K562 (cell line): ENCODE results near the gene XPR1. TPM values are rescaled to one million over a fixed set of nuclear protein-coding genes. Genes with fewer than 3 reads are reported as not detected.

Source experiments
- ATAC-seq: fragments of 200-7000 bp; cut with Tn5 transposase; 3 replicates; pipeline ENCODE4 v1.9.1; 2020; ENCODE audit warnings: moderate library complexity
- BruUV-seq: library from RNA; stranded (reverse); fragments of 400-500 nt; replicated peaks from 2 replicates; lab custom pipeline; 2021; lab: Mats Ljungman, UMichigan
- CTCF ChIA-PET: fragments of 300-600 bp; formaldehyde crosslinking; extraction: SDS; loops from one replicate; lab custom pipeline; 2021; ENCODE audit warnings: low intra/inter-chr PET ratio; lab: Yijun Ruan, JAX
- POLR2A ChIA-PET: fragments of 300-600, 350-650 bp; sonication (Branson Sonifier 250); formaldehyde crosslinking; extraction: SDS; loops from one replicate; lab custom pipeline; 2021; ENCODE audit warnings: antibody characterized with exemption, inconsistent platforms; lab: Yijun Ruan, JAX
- DNase-seq, 4 experiments: peaks; one replicate each; pipeline versions ENCODE4 v3.0.0 to v3.0.0-alpha.2; 2011 to 2018; ENCODE audit warnings: low spot score in 3 of 4, mixed read lengths in 3 of 4; ENCODE audit errors: extremely low read depth in 1 of 4
- FAIRE-seq: peaks from 2 replicates; lab custom pipeline; 2011; peaks lifted over from hg19 to GRCh38; lab: Jason Lieb, UNC
- H2AFZ ChIP-seq: 2 replicates; pipeline ENCODE4 v1.6.0; 2011; ENCODE audit warnings: low read depth, low read length, control low read depth, inconsistent platforms
- H3K27ac ChIP-seq: fragments of 200-600 bp; 3 replicates; pipeline ENCODE4 v1.8.0; 2011; ENCODE audit warnings: low read depth, mild to moderate bottlenecking, control low read depth, inconsistent platforms, low read length, moderate library complexity, mixed read lengths; ENCODE audit errors: extremely low read depth
- H3K27me3 ChIP-seq, 2 experiments: fragments of 300-600 bp in 1 of 2; 2 replicates in 1 of 2; 3 replicates in 1 of 2; pipeline versions ENCODE4 v1.6.0 to v1.8.0; 2011; ENCODE audit warnings: inconsistent platforms in 2 of 2, low read length in 2 of 2, mild to moderate bottlenecking in 1 of 2, mixed read lengths in 1 of 2, moderate library complexity in 1 of 2; ENCODE audit not compliant: control insufficient read depth in 2 of 2, insufficient read depth in 2 of 2
- H3K36me3 ChIP-seq: fragments of 300-600 bp; 3 replicates; pipeline ENCODE4 v1.8.0; 2011; ENCODE audit warnings: mild to moderate bottlenecking, low read length, inconsistent platforms; ENCODE audit not compliant: control insufficient read depth, insufficient read depth
- H3K4me1 ChIP-seq, 2 experiments: fragments of 200-600 bp in 1 of 2; replicated peaks in 1 of 2; 2 replicates in 1 of 2; 3 replicates in 1 of 2; pipeline versions ENCODE4 v1.5.1 to v1.8.0; 2011; ENCODE audit warnings: inconsistent platforms in 2 of 2, low read length in 2 of 2, mild to moderate bottlenecking in 1 of 2, mixed read lengths in 1 of 2, moderate library complexity in 1 of 2; ENCODE audit not compliant: control insufficient read depth in 2 of 2, insufficient read depth in 2 of 2
- H3K4me2 ChIP-seq: 2 replicates; pipeline ENCODE4 v1.6.1; 2011; ENCODE audit warnings: low read length, control low read depth, inconsistent platforms, mixed read lengths; ENCODE audit not compliant: insufficient read depth
- H3K4me3 ChIP-seq: fragments of 200-600 bp; sonication (generic), shearing (Covaris generic); 2 replicates; pipeline ENCODE4 v1.5.1; 2016; ENCODE audit warnings: control low read depth, inconsistent platforms
- H3K79me2 ChIP-seq: fragments of 200-600 bp; 3 replicates; pipeline ENCODE4 v1.8.0; 2011; ENCODE audit warnings: low read length, inconsistent platforms; ENCODE audit not compliant: control insufficient read depth, insufficient read depth
- H3K9ac ChIP-seq, 2 experiments: 2 replicates each; pipeline versions ENCODE4 v1.6.0 to v1.6.1; 2011; ENCODE audit warnings: low read depth in 2 of 2, low read length in 2 of 2, control low read depth in 1 of 2, inconsistent platforms in 1 of 2, mild to moderate bottlenecking in 1 of 2, mixed read lengths in 1 of 2; ENCODE audit not compliant: insufficient read depth in 1 of 2
- H3K9me1 ChIP-seq: one replicate; pipeline ENCODE4 v1.6.0; 2011; ENCODE audit warnings: inconsistent platforms, mild to moderate bottlenecking, low read length, moderate library complexity; ENCODE audit not compliant: control insufficient read depth, insufficient read depth
- H3K9me3 ChIP-seq: replicated peaks from 2 replicates; pipeline ENCODE4 v1.5.1; 2011; ENCODE audit warnings: low read depth, low read length, inconsistent platforms; ENCODE audit not compliant: control insufficient read depth, insufficient read depth
- H4K20me1 ChIP-seq: replicated peaks from 2 replicates; pipeline ENCODE4 v1.6.1; 2011; ENCODE audit warnings: low read length, inconsistent platforms, mixed read lengths; ENCODE audit not compliant: control insufficient read depth, insufficient read depth
- KDM4B ChIP-seq, 2 experiments: fragments of 450-650 bp in 1 of 2; sonication (generic) in 1 of 2; IDR thresholded peaks; 2 replicates each; pipeline ENCODE4 v1.6.1; 2016 to 2017; ENCODE audit warnings: borderline replicate concordance in 2 of 2, antibody characterized with exemption in 1 of 2, low read depth in 1 of 2, mild to moderate bottlenecking in 1 of 2
- WGBS: fragments of 100-300 bp; shearing (Covaris generic); methylation state at CpG from one replicate; pipeline ENCODE4 v1.1.6; 2016; ENCODE audit warnings: low coverage, mixed read lengths; ENCODE audit not compliant: insufficient coverage; ENCODE audit errors: missing lambda C conversion rate; 5-methylcytosine and 5-hydroxymethylcytosine counted together
- in situ Hi-C: fragments of 300-500 bp; cut with MboI; formaldehyde crosslinking; loops from 4 replicates; pipeline ENCODE4 v1.15.0; 2018; ENCODE audit warnings: inconsistent platforms, mixed read lengths
- intact Hi-C: fragments of 100-400 bp; cut with micrococcal nuclease; formaldehyde crosslinking; loops from 2 replicates; pipeline ENCODE4 v1.14.2; 2022
- polyA plus RNA-seq, 8 experiments: library from polyadenylated mRNA; depleted of rRNA in 4 of 8; stranded (reverse) in 5 of 8; unstranded in 3 of 8; fragments of >200 nt; fragmentation: Nextera tagmentation in 2 of 8; fragmentation: Illumina TruSeq in 1 of 8; extraction: Ambion mirVana in 2 of 8; extraction: Trizol in 1 of 8; gene quantifications; 2 replicates each; pipeline versions ENCODE4 v1.2.1 to v1.2.3, GENCODE V29; 2011 to 2014; ENCODE audit warnings: inconsistent platforms in 1 of 8, missing spikeins in 1 of 8
- total RNA-seq, 7 experiments: library from RNA; depleted of rRNA in 6 of 7; stranded (reverse); fragments of >200 nt in 6 of 7; fragmentation: Illumina TruSeq in 2 of 7; extraction: Trizol in 2 of 7; gene quantifications; 2 replicates each; pipeline versions ENCODE4 v1.2.1 to v1.2.3, GENCODE V29; 2011 to 2021; ENCODE audit warnings: low replicate concordance in 1 of 7
- TF ChIP-seq, protein P1 (sequence below): fragments of 450-650 bp; formaldehyde crosslinking; IDR thresholded peaks from 2 replicates; pipeline ENCODE4 v1.4.0; 2020; ENCODE audit warnings: mild to moderate bottlenecking, moderate library complexity
- TF ChIP-seq, protein P2 (sequence below): fragments of 250-450 bp; sonication (Bioruptor Pico); IDR thresholded peaks from 2 replicates; pipeline ENCODE4 v1.5.0; 2021; ENCODE audit warnings: mild to moderate bottlenecking, borderline replicate concordance

XPR1 gene
- total and polyA plus RNA-seq, 9 of the 15 experiments (the other 6 are each of a cell fraction or from before 2014, with no cell fraction given) = 3.0 to 66.2 (median 38.6) TPM

DNA sequence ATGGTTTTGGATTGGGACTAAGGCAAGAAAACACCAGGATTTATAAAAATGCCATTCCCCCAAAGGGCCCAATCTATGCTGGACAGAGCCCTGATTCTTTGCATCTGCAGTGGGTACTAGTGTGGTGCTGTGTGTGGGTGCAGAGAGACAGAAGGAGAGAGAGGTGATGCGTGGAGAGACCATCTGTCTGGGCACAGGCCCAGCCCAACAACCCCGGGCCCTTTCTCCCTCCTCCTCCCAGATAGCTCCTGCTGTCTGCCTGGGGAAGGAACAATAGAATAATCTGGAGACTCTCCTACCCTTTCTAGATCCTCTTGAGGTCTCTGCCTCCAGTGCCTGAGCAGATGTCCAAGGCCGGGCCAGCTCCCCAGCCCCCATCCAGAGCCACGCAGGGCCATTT, 296.0 kb downstream of the XPR1 start (continued):
- TF ChIP-seq KDM4B (IDR thresholded peaks at IDR 0.05; ENCODE audit: borderline replicate concordance in 2 of 2, low read depth in 1 of 2) = no peak
- TF ChIP-seq, protein P1, sequence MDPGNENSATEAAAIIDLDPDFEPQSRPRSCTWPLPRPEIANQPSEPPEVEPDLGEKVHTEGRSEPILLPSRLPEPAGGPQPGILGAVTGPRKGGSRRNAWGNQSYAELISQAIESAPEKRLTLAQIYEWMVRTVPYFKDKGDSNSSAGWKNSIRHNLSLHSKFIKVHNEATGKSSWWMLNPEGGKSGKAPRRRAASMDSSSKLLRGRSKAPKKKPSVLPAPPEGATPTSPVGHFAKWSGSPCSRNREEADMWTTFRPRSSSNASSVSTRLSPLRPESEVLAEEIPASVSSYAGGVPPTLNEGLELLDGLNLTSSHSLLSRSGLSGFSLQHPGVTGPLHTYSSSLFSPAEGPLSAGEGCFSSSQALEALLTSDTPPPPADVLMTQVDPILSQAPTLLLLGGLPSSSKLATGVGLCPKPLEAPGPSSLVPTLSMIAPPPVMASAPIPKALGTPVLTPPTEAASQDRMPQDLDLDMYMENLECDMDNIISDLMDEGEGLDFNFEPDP = no peak

DNA sequence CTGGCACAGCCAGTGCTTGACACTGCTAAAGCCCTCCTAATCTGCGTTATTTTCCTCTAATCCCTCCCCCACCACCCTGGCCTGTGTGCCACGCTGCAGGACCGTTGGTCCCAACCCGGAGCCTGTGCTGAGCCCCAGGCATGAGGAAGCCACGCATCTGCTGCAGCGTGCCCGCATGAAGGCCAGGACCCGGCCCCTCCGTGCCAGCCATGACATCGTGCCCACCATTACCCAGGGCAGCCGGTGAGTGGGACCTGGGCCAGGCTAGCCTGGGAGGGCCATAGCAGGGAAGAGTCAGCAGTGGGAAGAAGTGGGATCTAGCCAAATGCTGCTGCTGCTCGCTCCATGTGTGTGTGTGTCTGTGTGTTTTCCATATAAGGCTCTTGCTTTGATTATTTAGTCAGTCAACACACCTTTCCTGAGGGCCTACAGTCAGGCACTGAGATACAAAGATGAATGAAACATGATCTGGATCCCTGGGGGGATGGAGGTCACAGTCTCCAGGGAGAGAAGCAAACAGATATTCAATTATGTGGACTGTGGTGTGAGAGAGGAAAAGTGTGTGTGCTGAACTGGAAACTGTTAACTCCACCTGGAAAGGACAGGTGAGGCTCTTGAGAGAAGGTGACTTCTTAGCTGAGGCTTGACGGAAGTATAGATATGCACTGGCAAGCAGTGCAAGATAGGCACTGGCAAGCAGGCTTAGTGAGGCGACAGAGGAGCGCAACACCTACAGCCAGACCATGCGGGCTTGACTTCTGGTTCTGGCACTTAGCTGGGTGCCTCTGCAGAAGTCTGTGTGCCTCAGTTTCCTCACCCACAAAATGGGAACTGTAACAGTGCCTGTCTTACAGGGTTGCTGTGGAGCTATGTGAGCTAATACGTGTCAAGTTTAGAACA, 296.8 kb downstream of the XPR1 start:
- ATAC-seq (no peak), DNase-seq (no peak), FAIRE-seq (no peak)
- H3K4me3 ChIP-seq = no peak overlapping the region
- intact Hi-C loops (loop anchor here (5.0 kb wide), 1 partner anchor 159 kb away; the partner anchor contains the start of gene IER5), in situ Hi-C loops (no loop called here)
- no peaks in the 10 kb centered on the region for H3K79me2 ChIP-seq
- H3K4me1 ChIP-seq = peaks cover 36 to 40% of the 10 kb centered on the region in 2 experiments; a peak in 4 of 5 replicates
- no peak overlapping the region for H3K4me2 ChIP-seq
- no peaks in the 10 kb centered on the region for H3K9me3 ChIP-seq
- 69% methylated on average over 17 of the region's 17 CpGs for WGBS
- H3K9me1 ChIP-seq = peaks cover 2% of the 10 kb centered on the region
- no peaks in the 10 kb centered on the region for H3K27me3 ChIP-seq
- TF ChIP-seq, protein P2, sequence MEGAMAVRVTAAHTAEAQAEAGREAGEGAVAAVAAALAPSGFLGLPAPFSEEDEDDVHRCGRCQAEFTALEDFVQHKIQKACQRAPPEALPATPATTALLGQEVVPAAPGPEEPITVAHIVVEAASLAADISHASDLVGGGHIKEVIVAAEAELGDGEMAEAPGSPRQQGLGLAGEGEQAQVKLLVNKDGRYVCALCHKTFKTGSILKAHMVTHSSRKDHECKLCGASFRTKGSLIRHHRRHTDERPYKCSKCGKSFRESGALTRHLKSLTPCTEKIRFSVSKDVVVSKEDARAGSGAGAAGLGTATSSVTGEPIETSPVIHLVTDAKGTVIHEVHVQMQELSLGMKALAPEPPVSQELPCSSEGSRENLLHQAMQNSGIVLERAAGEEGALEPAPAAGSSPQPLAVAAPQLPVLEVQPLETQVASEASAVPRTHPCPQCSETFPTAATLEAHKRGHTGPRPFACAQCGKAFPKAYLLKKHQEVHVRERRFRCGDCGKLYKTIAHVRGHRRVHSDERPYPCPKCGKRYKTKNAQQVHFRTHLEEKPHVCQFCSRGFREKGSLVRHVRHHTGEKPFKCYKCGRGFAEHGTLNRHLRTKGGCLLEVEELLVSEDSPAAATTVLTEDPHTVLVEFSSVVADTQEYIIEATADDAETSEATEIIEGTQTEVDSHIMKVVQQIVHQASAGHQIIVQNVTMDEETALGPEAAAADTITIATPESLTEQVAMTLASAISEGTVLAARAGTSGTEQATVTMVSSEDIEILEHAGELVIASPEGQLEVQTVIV (CRISPR knock-in tag) = no peak
- ChIA-PET POLR2A (interaction anchor here (0.5 to 0.6 kb wide), 2 partner anchors 14 to 316 kb away, joined by 3 to 4 read pairs; no protein-coding TSS in a partner anchor), CTCF (no interaction called here)
- peak overlapping the region in 1 of 2 experiments; percentile 47; a peak in 1 of 4 replicates for H3K9ac ChIP-seq
- no peak overlapping the region for H2AFZ ChIP-seq
- no peak overlapping the region for H3K27ac ChIP-seq
- no TSS peak for BruUV-seq
- H3K36me3 ChIP-seq = no peaks in the 10 kb centered on the region
- H4K20me1 ChIP-seq = 0 out of 2 replicates have a peak, but pooled peaks cover 5% of the 10 kb centered on the region
